GM18517 (cell line): ENCODE measurements around the gene ATXN1.

Experiments
- ATAC-seq: cut with Tn5 transposase; IDR thresholded peaks from one replicate; pipeline ENCODE4 v1.9.1; 2021; ENCODE audit warnings: mild to moderate bottlenecking, moderate library complexity; ENCODE audit not compliant: unreplicated experiment

The ATXN1 gene

GRCh38 chr6:16747232-16748024 is 13.8 kb downstream of the ATXN1 start:
- ATAC-seq = no peak

- ATAC-seq = no peak
Observed at GRCh38 chr6:16746812-16747211, 14.4 kb downstream of the ATXN1 start.

- ATAC-seq = no peak
Observed at GRCh38 chr6:16746401-16746800, 14.9 kb downstream of the ATXN1 start.

DNA sequence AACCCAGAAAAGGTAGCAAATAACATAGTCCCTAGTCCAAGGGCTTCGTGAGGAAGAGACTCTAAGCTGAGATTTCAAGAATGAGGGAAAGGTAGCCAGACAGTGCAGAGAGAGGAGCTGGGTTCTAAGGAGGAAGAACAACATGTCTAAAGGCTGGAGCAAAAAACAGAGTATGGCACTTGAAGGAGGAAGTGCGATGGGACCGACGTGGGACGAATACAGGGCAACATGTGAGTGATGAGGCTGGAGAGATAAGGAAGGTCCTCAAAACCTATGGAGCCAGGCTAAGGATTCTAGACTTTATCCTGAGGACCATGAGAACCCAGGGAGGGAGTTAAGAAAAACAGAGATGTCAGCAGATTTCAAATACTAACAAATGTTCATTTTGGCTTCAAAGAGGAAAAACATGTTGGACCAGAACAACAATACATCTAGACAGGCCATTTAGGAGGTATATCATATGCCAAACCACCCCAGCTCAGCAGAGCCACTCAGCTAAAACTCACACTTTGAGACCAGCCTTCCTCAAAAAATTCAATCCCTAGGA is 17.5 kb downstream of the ATXN1 start:
- no peak for ATAC-seq

DNA sequence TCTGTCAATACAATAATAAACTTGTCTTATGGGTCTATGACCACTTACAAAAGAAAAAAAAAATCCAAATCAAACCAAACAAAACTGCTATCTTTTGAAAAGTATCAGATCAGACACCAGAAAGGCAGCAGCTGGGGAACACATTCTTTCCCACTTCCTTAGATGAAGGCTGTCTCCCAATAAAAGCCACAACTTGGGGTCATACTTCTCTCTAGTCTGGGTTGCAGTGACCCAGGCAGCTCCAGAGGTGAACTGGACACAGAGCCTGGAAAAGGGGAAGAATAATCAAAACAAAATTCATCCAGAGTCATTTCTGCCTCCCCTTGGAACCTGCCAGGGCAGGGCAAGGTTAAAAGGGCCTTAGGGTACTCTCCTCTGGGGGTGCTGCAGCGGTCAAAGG is 19.1 kb downstream of the ATXN1 start:
- no peak for ATAC-seq

- ATAC-seq = no peak
Observed at GRCh38 chr6:16741112-16742016, 19.9 kb downstream of the ATXN1 start.

DNA sequence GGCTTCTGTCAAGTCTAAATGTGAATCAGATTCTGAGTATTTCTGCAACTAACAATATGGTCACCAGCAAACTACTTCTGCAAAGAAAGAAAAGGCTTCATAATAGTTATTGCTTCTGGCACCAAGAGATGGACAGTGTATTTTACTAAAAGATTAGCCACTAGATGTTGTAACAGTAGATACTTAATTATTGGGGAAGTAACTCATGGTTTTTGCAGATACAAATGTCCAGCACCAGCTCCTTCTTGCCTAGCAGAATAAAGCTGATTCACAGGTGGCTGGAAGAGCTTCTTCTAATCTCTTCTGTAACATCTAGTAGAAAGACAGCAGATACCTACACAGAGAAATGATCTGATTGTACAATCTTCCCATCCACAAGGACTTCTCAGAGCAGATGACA is 21.2 kb downstream of the ATXN1 start:
- no peak for ATAC-seq

DNA sequence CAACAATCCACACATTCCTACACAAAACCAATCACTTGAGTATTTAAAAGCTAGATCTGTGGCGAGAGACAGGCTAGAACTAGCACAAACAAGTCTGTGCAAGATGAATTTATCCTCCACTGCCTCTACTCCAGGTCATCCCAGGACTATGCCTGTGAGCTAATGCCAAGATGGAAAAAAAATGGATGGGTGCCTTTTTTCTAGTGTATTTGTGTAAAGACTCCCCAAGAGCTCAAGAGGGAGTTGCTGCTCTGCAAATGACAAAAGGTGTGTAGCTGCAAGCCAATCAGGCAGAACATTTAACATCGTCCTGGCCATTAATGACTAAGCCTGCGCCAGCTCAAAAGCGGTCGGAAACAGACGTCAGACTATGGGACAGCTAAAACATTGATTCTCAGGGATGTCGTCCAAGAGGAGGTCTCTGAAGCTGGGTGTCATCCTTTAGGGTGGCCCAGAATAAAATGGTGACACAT is 21.9 kb downstream of the ATXN1 start:
- no peak for ATAC-seq

DNA sequence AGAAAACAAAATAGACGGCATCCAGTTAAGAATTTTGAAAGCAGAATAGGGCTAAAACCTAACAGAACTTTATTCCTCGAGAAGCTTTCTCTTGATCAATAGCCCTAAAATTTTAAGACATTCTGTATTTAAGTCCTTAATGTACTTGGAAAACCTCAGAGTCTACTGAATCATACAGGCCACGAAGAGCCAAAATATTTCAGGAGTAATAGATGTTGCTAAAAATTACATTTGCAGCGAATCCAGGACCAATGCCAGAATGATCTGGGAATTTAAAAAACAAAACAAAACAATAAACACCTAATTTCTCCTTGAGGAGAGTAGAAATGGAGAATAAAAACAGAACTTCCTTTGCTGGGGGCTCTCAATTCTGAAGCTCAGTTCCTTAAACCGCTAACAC is 23.3 kb downstream of the ATXN1 start:
- ATAC-seq = no peak

DNA sequence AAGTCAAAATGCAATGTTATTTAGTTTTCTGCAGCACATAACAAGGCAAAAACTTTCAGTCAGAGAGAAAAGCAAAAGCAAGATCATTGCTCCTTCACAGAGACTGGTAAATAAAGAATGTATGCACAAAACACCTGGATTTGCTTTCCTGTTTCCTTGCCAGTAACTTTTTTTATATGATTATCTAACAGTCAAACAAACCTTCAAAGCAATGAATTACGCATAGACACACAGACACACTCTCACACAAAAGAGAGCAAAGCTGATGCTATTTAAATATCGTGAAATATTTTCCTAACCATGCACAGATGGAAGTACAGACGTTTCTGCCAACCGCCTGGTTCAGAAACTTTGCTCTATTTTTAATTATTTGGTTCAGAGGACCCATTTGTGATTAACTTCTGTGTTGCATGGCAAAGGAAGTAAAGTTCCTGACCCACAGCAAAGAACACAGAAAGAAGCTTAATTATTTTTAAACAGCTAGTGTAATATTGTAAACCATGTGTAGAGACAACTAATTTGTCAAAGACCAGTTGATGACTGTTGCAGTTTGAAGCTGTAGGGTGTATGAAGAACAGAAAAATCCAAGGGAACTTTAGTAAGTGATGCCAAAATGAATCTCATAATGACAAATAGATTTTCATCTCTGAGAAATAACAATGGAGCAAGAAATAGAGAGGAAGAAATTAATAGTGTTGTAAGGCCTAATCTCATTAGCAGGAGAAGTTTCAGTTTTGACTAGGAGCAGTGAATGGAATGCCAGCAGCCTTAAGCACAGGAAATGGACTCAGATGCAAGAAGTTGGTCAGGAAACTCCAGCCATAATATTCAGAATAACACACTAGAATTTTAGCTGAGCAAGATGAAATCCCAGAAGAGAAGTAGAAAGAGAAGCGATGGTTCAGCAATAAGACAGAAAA is 24.1 kb downstream of the ATXN1 start:
- no peak for ATAC-seq

DNA sequence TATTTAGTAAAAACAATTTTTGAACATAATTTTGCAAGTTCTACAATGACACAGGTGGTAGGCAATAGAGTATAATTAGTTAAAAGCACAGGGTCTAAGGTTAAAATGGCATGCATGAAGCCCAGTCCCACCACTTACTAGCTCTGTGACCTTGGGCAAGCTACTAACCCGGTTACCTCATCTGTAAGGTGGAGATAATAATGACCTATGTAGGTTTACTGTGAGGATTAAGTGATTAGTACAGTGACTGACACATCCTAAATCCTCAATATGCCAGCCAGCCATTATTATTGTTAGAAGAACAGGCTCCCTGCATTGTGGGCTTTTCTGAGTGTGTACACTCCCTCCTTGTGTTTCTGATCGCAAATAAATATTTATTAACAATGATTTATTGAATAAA is 26.2 kb downstream of the ATXN1 start:
- ATAC-seq = no peak

DNA sequence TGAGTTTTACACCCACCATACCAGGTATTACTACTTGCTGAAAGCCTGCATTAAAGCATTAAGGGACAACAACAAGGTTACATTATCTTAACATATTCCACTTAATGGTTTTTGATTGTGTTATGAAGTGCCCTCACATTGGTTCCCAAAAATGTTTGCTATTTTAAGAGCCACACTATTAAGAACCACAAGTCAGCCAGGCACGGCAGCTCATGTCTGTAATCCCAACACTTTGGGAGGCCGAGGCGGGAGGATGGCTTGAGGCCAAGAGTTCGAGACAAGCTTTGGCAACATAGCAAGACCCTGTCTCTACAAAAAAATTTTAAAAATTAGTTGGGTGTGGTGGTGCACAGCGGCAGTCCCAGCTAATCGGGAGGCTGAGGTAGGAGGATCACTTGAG is 28.2 kb downstream of the ATXN1 start:
- no peak for ATAC-seq

DNA sequence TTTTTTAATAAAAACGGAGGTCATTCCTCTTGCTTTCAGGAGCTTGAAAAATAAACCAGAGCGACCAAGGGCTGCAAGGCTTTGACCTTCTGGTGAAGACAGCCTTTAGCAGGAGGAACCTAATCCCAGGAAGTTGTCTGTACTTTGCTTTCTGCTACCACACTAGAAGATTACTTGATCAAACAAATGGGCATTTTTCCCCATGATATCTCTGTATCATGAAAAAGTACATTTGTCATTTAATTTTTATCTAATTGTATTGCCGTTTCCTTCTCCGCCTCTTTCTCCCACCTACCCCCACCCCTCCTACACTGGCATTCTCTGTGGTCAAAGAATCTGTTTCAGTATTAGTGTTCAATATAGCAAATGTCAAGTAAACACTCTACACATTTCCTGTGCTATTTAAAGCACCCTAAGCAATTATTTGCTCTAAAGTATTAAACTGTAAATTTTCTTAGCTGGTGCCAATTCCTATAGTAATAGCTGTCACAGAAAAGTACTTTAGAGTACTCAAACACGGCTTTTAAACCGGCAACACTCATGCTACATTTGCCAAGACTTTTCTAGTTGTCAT is 29.7 kb downstream of the ATXN1 start:
- peak; percentile 98 for ATAC-seq

- ATAC-seq = no peak
Observed at GRCh38 chr6:16730738-16731477, 30.4 kb downstream of the ATXN1 start.

GRCh38 chr6:16729744-16730143 is 31.5 kb downstream of the ATXN1 start:
- ATAC-seq = no peak

DNA sequence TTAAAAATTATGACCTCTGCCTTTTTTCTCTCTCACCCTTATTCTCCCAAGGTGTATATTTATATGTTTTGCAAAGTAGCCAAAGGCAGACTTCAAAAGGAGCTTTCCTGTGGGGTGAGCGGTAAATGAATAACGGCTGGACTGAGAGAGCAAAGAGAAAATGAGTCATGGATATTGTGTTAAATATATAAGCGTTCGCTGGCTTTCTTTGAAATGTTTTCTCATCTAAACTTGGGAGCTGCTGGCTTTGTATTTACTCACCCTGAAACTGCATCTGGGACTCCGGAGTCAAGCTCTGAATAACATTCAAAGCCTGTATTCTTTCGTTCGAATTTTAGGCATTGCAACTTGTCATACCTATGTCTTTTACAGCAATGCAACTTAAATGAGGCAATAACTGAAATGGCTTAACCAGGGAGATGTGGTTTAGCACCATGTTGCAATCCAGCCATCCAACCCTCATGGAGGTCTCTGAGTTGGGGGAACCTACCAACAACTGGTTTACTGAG is 32.0 kb downstream of the ATXN1 start:
- no peak for ATAC-seq

- no peak for ATAC-seq
Observed at GRCh38 chr6:16728513-16729182, 32.6 kb downstream of the ATXN1 start.

DNA sequence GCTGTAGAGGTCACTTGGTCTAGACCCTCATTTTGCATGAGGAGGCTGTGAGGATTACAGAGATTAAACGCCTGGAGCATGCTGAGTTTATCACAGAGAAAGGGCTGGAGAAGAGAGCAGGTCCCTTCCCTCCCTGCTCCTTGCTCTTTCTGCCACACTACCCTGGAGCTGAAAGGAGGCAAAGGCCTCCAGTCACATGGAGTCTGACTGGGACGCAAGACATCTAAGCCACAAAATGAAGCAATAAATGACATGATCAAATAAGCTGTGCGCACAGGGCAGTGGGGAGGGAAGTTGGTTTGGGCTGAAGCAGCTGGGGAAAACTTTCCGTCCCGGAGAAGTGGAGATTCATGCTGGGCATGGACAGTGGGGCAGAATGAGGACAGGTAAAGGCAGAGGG is 33.3 kb downstream of the ATXN1 start:
- no peak for ATAC-seq
